HFFc6 (cell line): Measurements from ENCODE around the gene CPEB2. TPM values are rescaled to one million over a fixed set of nuclear protein-coding genes. Genes with fewer than 3 reads are reported as not detected.

Source experiments
- DNase-seq: peaks from one replicate; pipeline ENCODE4 v3.0.0-alpha.2; 2018
- H3K27ac Mint-ChIP-seq: 2 replicates; pipeline ENCODE4 v1.8.0; 2020; ENCODE audit warnings: mild to moderate bottlenecking, mixed read lengths
- H3K27me3 Mint-ChIP-seq: 2 replicates; pipeline ENCODE4 v1.8.0; 2021; ENCODE audit warnings: mild to moderate bottlenecking, moderate library complexity, mixed read lengths; ENCODE audit not compliant: insufficient read depth
- H3K36me3 Mint-ChIP-seq: 2 replicates; pipeline ENCODE4 v1.8.0; 2021; ENCODE audit warnings: low read depth, mixed read lengths
- H3K4me1 Mint-ChIP-seq: 2 replicates; pipeline ENCODE4 v1.8.0; 2020; ENCODE audit warnings: low read depth, mixed read lengths
- H3K4me3 Mint-ChIP-seq: 2 replicates; pipeline ENCODE4 v1.8.0; 2020; ENCODE audit warnings: mild to moderate bottlenecking, moderate library complexity, mixed read lengths
- H3K9me3 Mint-ChIP-seq: 2 replicates; pipeline ENCODE4 v1.8.0; 2020; ENCODE audit warnings: mild to moderate bottlenecking, mixed read lengths
- CTCF ChIP-seq: fragments of 200-600 bp; sonication (generic); IDR thresholded peaks from 2 replicates; pipeline ENCODE4 v1.5.0; 2021; ENCODE audit warnings: antibody characterized with exemption, mild to moderate bottlenecking
- total RNA-seq, 6 experiments: library from RNA; stranded (reverse); fragmentation: NEBNext Ultra II Directional; extraction: Animal tissue kit (Norgen Biotek cat#: 25700); gene quantifications; 2 replicates in 1 of 6; 3 replicates in 5 of 6; pipeline ENCODE4 v1.2.3, GENCODE V29; 2021

CPEB2 gene
- total RNA-seq, 6 experiments from 2014 or later, result 18.9 to 27.8 (median 22.8) TPM

- no peak for DNase-seq
- Mint-ChIP-seq H3K27me3 (no peaks in the 10 kb centered on the region), H3K4me3 (no peak overlapping the region), H3K27ac (peak overlapping the region; percentile 1; the same call in 1 of the 2 replicates), H3K9me3 (no peaks in the 10 kb centered on the region), H3K36me3 (peaks cover 34% of the 10 kb centered on the region), H3K4me1 (peaks cover 7% of the 10 kb centered on the region; the same call in 1 of the 2 replicates)
- TF ChIP-seq CTCF, result no peak
Observed at GRCh38 chr4:15054541-15054940, 52.3 kb downstream of the CPEB2 start.

- no peaks in the 10 kb centered on the region for H3K4me1 Mint-ChIP-seq
- peaks cover 27% of the 10 kb centered on the region for H3K36me3 Mint-ChIP-seq
- no peaks in the 10 kb centered on the region; the same call in 1 of the 2 replicates for H3K27me3 Mint-ChIP-seq
- H3K27ac Mint-ChIP-seq, result no peak overlapping the region
- no peak for TF ChIP-seq CTCF
- no peak for DNase-seq
- H3K4me3 Mint-ChIP-seq, result no peak overlapping the region
- H3K9me3 Mint-ChIP-seq, result no peaks in the 10 kb centered on the region
Observed at GRCh38 chr4:15060213-15060612, 57.9 kb downstream of the CPEB2 start.

GRCh38 chr4:15063341-15063740 is 61.1 kb downstream of the CPEB2 start:
- DNase-seq, result no peak
- H3K27me3 Mint-ChIP-seq, result no peaks in the 10 kb centered on the region; the same call in 1 of the 2 replicates
- H3K27ac Mint-ChIP-seq, result no peak overlapping the region
- no peaks in the 10 kb centered on the region for H3K4me1 Mint-ChIP-seq
- no peak overlapping the region for H3K4me3 Mint-ChIP-seq
- no peaks in the 10 kb centered on the region for H3K9me3 Mint-ChIP-seq
- no peak for TF ChIP-seq CTCF
- peaks cover 27% of the 10 kb centered on the region for H3K36me3 Mint-ChIP-seq

GRCh38 chr4:15065516-15065915 is 63.2 kb downstream of the CPEB2 start:
- Mint-ChIP-seq H3K4me3 (no peak overlapping the region), H3K27me3 (no peaks in the 10 kb centered on the region; the same call in 1 of the 2 replicates), H3K36me3 (peaks cover 25% of the 10 kb centered on the region), H3K9me3 (no peaks in the 10 kb centered on the region), H3K4me1 (no peaks in the 10 kb centered on the region), H3K27ac (no peak overlapping the region)
- no peak for DNase-seq
- no peak for TF ChIP-seq CTCF

- no peaks in the 10 kb centered on the region; the same call in 1 of the 2 replicates for H3K27me3 Mint-ChIP-seq
- DNase-seq, result no peak
- no peaks in the 10 kb centered on the region for H3K4me1 Mint-ChIP-seq
- peaks cover 30% of the 10 kb centered on the region for H3K36me3 Mint-ChIP-seq
- no peak overlapping the region for H3K27ac Mint-ChIP-seq
- no peaks in the 10 kb centered on the region for H3K9me3 Mint-ChIP-seq
- no peak for TF ChIP-seq CTCF
- H3K4me3 Mint-ChIP-seq, result no peak overlapping the region
Observed at GRCh38 chr4:15066140-15066539, 63.9 kb downstream of the CPEB2 start.

- H3K27ac Mint-ChIP-seq, result no peak overlapping the region
- peaks cover 38% of the 10 kb centered on the region for H3K36me3 Mint-ChIP-seq
- DNase-seq, result no peak
- no peaks in the 10 kb centered on the region; the same call in 1 of the 2 replicates for H3K27me3 Mint-ChIP-seq
- no peaks in the 10 kb centered on the region for H3K4me1 Mint-ChIP-seq
- H3K4me3 Mint-ChIP-seq, result no peak overlapping the region
- H3K9me3 Mint-ChIP-seq, result no peaks in the 10 kb centered on the region
- TF ChIP-seq CTCF, result no peak
Observed at GRCh38 chr4:15068298-15068697, 66.0 kb downstream of the CPEB2 start.
